Gastroesophageal sphincter (tissue), 3 donors: ENCODE measurements around the gene SGCD.

Source experiments
- EP300 ChIP-seq: sonication (generic); formaldehyde crosslinking; IDR thresholded peaks from one replicate; pipeline ENCODE4 v1.6.1; 2017; ENCODE audit warnings: antibody characterized with exemption, mild to moderate bottlenecking
- POLR2A ChIP-seq, 2 donors: fragments of 450-650 bp; IDR thresholded peaks; one replicate each; pipeline ENCODE4 v1.6.1; 2017; ENCODE audit warnings: antibody characterized with exemption in 2 of 2, mild to moderate bottlenecking in 2 of 2, moderate library complexity in 1 of 2
- POLR2AphosphoS5 ChIP-seq: sonication (generic); formaldehyde crosslinking; IDR thresholded peaks from one replicate; pipeline ENCODE4 v1.6.1; 2017; ENCODE audit warnings: antibody characterized with exemption
- TF ChIP-seq, protein P1 (sequence below), 4 experiments: fragments of 200-600 bp in 2 of 4; fragments of 450-650 bp in 2 of 4; sonication (generic) in 1 of 4; IDR thresholded peaks; one replicate each; pipeline ENCODE4 v1.5.1; 2017 to 2019; ENCODE audit warnings: antibody characterized with exemption in 4 of 4, mild to moderate bottlenecking in 2 of 4, moderate library complexity in 2 of 4

DNA sequence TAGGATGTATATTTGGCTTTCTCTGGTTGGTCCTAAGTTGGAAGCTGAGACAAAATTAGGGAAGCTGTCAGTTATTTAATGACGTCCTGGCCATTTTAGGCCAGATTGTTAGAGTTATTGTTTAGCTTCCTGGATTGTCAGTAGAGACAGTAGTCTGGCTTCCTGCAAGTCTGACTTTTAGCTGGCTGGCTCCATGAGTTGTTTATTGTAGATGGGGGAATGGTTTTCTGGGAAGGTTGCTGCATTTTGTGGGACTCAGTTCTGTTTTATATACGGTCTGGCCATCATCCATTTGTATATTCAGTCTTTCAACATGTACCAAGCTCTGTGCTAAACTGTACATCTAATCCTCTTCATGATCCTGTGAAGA lies 68.3 kb downstream of the SGCD start:
- TF ChIP-seq EP300 (no peak), POLR2AphosphoS5 (no peak), POLR2A (IDR thresholded peaks at IDR 0.05) (no peak)
- TF ChIP-seq, protein P1, sequence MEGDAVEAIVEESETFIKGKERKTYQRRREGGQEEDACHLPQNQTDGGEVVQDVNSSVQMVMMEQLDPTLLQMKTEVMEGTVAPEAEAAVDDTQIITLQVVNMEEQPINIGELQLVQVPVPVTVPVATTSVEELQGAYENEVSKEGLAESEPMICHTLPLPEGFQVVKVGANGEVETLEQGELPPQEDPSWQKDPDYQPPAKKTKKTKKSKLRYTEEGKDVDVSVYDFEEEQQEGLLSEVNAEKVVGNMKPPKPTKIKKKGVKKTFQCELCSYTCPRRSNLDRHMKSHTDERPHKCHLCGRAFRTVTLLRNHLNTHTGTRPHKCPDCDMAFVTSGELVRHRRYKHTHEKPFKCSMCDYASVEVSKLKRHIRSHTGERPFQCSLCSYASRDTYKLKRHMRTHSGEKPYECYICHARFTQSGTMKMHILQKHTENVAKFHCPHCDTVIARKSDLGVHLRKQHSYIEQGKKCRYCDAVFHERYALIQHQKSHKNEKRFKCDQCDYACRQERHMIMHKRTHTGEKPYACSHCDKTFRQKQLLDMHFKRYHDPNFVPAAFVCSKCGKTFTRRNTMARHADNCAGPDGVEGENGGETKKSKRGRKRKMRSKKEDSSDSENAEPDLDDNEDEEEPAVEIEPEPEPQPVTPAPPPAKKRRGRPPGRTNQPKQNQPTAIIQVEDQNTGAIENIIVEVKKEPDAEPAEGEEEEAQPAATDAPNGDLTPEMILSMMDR (IDR thresholded peaks at IDR 0.05): no peak
